ENCODE results near the gene AKR1B1.

DNA sequence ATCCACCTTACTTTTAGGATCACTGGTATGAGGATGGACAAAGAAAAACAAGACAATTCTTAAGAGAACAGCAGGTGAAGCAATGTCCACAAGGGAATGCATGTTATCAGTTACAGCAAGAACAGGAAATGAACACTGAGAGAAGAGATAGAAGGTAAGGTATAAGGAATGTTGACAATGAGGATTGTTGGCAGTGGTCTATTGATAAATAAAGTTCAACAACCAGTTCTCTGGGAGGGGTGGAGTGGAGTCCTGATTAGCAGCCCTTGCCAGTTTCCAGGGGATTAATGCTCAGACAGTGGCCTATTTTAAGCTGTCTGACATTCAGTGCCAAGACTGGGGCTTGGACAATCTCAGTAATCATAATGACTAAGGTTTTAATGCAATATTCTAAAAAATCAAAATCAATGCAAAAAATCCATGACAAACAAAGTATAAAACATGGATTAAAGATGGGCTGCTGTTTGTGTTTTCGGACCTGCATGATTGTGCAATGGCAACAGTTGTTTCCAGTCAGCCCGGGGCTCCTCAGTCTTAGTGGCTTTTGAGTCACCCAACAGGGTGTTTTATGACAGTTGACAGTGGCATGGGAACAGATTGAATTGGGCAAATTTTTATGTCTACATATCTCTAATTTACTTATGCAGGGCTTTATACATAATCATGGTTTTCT is 13.8 kb upstream of the AKR1B1 start:
- TF ChIP-seq, protein P1, sequence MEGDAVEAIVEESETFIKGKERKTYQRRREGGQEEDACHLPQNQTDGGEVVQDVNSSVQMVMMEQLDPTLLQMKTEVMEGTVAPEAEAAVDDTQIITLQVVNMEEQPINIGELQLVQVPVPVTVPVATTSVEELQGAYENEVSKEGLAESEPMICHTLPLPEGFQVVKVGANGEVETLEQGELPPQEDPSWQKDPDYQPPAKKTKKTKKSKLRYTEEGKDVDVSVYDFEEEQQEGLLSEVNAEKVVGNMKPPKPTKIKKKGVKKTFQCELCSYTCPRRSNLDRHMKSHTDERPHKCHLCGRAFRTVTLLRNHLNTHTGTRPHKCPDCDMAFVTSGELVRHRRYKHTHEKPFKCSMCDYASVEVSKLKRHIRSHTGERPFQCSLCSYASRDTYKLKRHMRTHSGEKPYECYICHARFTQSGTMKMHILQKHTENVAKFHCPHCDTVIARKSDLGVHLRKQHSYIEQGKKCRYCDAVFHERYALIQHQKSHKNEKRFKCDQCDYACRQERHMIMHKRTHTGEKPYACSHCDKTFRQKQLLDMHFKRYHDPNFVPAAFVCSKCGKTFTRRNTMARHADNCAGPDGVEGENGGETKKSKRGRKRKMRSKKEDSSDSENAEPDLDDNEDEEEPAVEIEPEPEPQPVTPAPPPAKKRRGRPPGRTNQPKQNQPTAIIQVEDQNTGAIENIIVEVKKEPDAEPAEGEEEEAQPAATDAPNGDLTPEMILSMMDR (IDR thresholded peaks at IDR 0.05), result no peak
- TF ChIP-seq POLR2A (IDR thresholded peaks at IDR 0.05), result no peak

Measured in lower leg skin (tissue), 3 donors.